ENCODE measurements around the gene TMEM179B. TPM values are rescaled to one million over a fixed set of nuclear protein-coding genes. Genes with fewer than 3 reads are reported as not detected.

TMEM179B gene
- total and polyA plus RNA-seq, 9 of the 15 experiments (the other 6 are each of a cell fraction or from before 2014, with no cell fraction given): 27.7 to 105 (median 37.0) TPM

DNA sequence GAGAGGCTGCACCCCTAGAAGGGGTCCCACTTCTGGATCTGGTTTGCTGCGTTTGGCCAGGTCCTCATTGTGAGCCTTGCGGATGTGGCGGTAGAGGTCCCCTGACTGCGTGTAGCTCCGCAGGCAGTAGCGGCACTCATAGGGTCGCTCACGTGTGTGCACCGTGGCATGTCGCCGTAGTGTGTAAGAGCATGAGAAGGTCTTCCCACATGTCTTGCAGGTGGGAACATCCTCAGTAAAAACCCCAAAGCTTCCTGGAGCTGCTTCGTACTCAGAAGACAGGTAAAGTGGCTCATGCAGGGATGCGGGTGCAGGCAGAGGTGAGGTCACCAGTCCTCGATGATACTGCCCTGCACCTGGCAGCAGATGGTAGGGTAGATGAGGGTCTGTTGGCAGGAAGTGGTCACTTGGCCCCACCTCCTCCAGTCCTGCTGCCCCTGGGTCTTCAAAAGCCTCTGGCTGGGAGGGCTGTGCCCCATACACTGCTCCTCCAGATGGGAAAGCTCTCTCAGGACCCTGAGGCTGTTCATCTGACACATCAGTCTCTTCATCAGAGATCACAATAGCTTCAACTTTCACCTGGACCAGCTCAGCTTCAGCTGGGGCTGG is 34.9 kb upstream of the TMEM179B start (continued):
- TF ChIP-seq ZHX1 (conservative IDR thresholded peaks at IDR 0.05; ENCODE audit: low read length) (no peak), ZNF79 (CRISPR knock-in tag; IDR thresholded peaks at IDR 0.05; ENCODE audit: low read depth) (no peak), ZNF644 (tag; IDR thresholded peaks at IDR 0.05; ENCODE audit: low read depth) (no peak), PRMT5 (CRISPR knock-in tag; IDR thresholded peaks at IDR 0.05) (no peak)
- TF ChIP-seq, protein P1, sequence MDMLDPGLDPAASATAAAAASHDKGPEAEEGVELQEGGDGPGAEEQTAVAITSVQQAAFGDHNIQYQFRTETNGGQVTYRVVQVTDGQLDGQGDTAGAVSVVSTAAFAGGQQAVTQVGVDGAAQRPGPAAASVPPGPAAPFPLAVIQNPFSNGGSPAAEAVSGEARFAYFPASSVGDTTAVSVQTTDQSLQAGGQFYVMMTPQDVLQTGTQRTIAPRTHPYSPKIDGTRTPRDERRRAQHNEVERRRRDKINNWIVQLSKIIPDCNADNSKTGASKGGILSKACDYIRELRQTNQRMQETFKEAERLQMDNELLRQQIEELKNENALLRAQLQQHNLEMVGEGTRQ (CRISPR knock-in tag; IDR thresholded peaks at IDR 0.05): no peak
